ENCODE data around the gene FAM174C.

The FAM174C gene

GRCh38 chr19:1229924-1230782 is 45.2 kb upstream of the FAM174C start:
- Histone ChIP-seq H4K20me1 (ENCODE audit: insufficient read depth, low read length) (no peaks in the 10 kb centered on the region), H3F3A (ENCODE audit: insufficient read depth, low read length) (no peaks in the 10 kb centered on the region), H3K9me2 (ENCODE audit: low read depth, low read length) (no peaks in the 10 kb centered on the region), H3K9me3 (ENCODE audit: low read length) (no peaks in the 10 kb centered on the region), H3K4me1 (ENCODE audit: insufficient read depth, low read length, severe bottlenecking) (no peaks in the 10 kb centered on the region), H3K36me3 (ENCODE audit: insufficient read depth, low read length) (peaks cover 22% of the 10 kb centered on the region), H3K27ac (ENCODE audit: low read depth, low read length, poor library complexity, severe bottlenecking) (no peak overlapping the region), H3K79me2 (ENCODE audit: insufficient read depth, low read length) (no peaks in the 10 kb centered on the region), H3K27me3 (ENCODE audit: insufficient read depth, low read length) (no peaks in the 10 kb centered on the region; the same call in 1 of the 2 replicates), H2AFZ (ENCODE audit: low read length) (no peak overlapping the region), H3K4me3 (ENCODE audit: low read depth, low read length, poor library complexity, severe bottlenecking) (no peak overlapping the region), H3K9ac (ENCODE audit: low read length) (no peak overlapping the region), H3K4me2 (ENCODE audit: low read length) (no peak overlapping the region)
- no peak for TF ChIP-seq EZH2 (IDR thresholded peaks at IDR 0.05; ENCODE audit: borderline replicate concordance, low read length)
- no peak for TF ChIP-seq CTCF (IDR thresholded peaks at IDR 0.05; ENCODE audit: low read length)

GRCh38 chr19:1230783-1231489 is 44.4 kb upstream of the FAM174C start:
- H3K4me1 ChIP-seq (ENCODE audit: insufficient read depth, low read length, severe bottlenecking), result no peaks in the 10 kb centered on the region
- H3K9me2 ChIP-seq (ENCODE audit: low read depth, low read length), result no peaks in the 10 kb centered on the region

More at GRCh38 chr19:1230783-1231489, 44.4 kb upstream of the FAM174C start:
- Histone ChIP-seq H3K27me3 (ENCODE audit: insufficient read depth, low read length) (peaks cover under 1% of the 10 kb centered on the region; the same call in 1 of the 2 replicates), H3K4me2 (ENCODE audit: low read length) (no peak overlapping the region), H4K20me1 (ENCODE audit: insufficient read depth, low read length) (no peaks in the 10 kb centered on the region), H3K27ac (ENCODE audit: low read depth, low read length, poor library complexity, severe bottlenecking) (no peak overlapping the region), H3K36me3 (ENCODE audit: insufficient read depth, low read length) (peaks cover 17% of the 10 kb centered on the region), H3F3A (ENCODE audit: insufficient read depth, low read length) (no peaks in the 10 kb centered on the region), H2AFZ (ENCODE audit: low read length) (no peak overlapping the region), H3K9ac (ENCODE audit: low read length) (no peak overlapping the region), H3K4me3 (ENCODE audit: low read depth, low read length, poor library complexity, severe bottlenecking) (no peak overlapping the region), H3K79me2 (ENCODE audit: insufficient read depth, low read length) (no peaks in the 10 kb centered on the region), H3K9me3 (ENCODE audit: low read length) (no peaks in the 10 kb centered on the region)
- TF ChIP-seq CTCF (IDR thresholded peaks at IDR 0.05; ENCODE audit: low read length) (peak; percentile 10; the same call in 1 of the 2 replicates), EZH2 (IDR thresholded peaks at IDR 0.05; ENCODE audit: borderline replicate concordance, low read length) (no peak)

Measured in OCI-LY1 (cell line).